WERI-Rb-1 (cell line): ENCODE measurements around the gene PLXNA2.

ENCODE experiments used
- DNase-seq: peaks from one replicate; pipeline ENCODE4 v3.0.0-alpha.2; 2020
- H3K27ac ChIP-seq: fragments of 250-450 bp; sonication (Bioruptor Pico); 2 replicates; pipeline ENCODE4 v1.5.1; 2020; ENCODE audit warnings: mild to moderate bottlenecking, moderate library complexity
- H3K27me3 ChIP-seq: fragments of 250-450 bp; sonication (Bioruptor Pico); 2 replicates; pipeline ENCODE4 v1.5.1; 2021; ENCODE audit warnings: mild to moderate bottlenecking, low read depth, moderate library complexity; ENCODE audit not compliant: insufficient read depth, severe bottlenecking
- H3K36me3 ChIP-seq: fragments of 250-450 bp; sonication (Bioruptor Pico); 2 replicates; pipeline ENCODE4 v1.5.1; 2020; ENCODE audit warnings: mild to moderate bottlenecking, moderate library complexity
- H3K4me3 ChIP-seq: 2 replicates; pipeline ENCODE4 v1.5.1; 2011; ENCODE audit warnings: low read depth, mild to moderate bottlenecking, control low read depth, low read length
- H3K9me3 ChIP-seq: fragments of 250-450 bp; sonication (Bioruptor Pico); 2 replicates; pipeline ENCODE4 v1.5.1; 2021; ENCODE audit warnings: mild to moderate bottlenecking, moderate library complexity; ENCODE audit not compliant: severe bottlenecking
- TF ChIP-seq, protein P1 (sequence below): IDR thresholded peaks from 2 replicates; pipeline ENCODE4 v1.5.1; 2011; ENCODE audit warnings: low read depth, mild to moderate bottlenecking, control low read depth, inconsistent platforms, low read length

Gene PLXNA2

DNA sequence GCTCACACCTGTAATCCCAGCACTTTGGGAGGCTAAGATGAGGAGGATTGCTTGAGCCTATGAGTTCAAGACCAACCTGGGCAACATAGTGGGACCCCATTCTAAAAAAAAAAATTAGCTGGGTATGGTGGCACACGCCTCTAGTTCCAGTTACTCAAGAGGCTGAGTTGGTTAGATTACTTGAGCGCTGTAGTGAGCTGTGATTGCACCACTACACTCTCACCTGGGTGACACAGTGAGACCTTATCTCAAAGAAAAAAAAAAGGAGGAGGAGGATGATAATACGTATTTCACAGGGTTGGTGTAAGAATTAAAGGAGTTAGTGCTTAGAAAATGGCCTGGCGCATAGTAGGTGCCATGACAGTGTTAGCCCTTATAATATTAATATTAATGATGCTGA lies 144.1 kb downstream of the PLXNA2 start:
- DNase-seq: no peak
- TF ChIP-seq, protein P1, sequence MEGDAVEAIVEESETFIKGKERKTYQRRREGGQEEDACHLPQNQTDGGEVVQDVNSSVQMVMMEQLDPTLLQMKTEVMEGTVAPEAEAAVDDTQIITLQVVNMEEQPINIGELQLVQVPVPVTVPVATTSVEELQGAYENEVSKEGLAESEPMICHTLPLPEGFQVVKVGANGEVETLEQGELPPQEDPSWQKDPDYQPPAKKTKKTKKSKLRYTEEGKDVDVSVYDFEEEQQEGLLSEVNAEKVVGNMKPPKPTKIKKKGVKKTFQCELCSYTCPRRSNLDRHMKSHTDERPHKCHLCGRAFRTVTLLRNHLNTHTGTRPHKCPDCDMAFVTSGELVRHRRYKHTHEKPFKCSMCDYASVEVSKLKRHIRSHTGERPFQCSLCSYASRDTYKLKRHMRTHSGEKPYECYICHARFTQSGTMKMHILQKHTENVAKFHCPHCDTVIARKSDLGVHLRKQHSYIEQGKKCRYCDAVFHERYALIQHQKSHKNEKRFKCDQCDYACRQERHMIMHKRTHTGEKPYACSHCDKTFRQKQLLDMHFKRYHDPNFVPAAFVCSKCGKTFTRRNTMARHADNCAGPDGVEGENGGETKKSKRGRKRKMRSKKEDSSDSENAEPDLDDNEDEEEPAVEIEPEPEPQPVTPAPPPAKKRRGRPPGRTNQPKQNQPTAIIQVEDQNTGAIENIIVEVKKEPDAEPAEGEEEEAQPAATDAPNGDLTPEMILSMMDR: no peak
- Histone ChIP-seq H3K36me3 (peaks cover 20% of the 10 kb centered on the region), H3K4me3 (no peak overlapping the region), H3K27ac (no peak overlapping the region), H3K9me3 (no peaks in the 10 kb centered on the region), H3K27me3 (no peaks in the 10 kb centered on the region)

GRCh38 chr1:208098773-208099172 lies 145.4 kb downstream of the PLXNA2 start:
- DNase-seq: peak; percentile 64
- TF ChIP-seq, protein P1: no peak
- peaks cover 32% of the 10 kb centered on the region for H3K36me3 ChIP-seq

DNA sequence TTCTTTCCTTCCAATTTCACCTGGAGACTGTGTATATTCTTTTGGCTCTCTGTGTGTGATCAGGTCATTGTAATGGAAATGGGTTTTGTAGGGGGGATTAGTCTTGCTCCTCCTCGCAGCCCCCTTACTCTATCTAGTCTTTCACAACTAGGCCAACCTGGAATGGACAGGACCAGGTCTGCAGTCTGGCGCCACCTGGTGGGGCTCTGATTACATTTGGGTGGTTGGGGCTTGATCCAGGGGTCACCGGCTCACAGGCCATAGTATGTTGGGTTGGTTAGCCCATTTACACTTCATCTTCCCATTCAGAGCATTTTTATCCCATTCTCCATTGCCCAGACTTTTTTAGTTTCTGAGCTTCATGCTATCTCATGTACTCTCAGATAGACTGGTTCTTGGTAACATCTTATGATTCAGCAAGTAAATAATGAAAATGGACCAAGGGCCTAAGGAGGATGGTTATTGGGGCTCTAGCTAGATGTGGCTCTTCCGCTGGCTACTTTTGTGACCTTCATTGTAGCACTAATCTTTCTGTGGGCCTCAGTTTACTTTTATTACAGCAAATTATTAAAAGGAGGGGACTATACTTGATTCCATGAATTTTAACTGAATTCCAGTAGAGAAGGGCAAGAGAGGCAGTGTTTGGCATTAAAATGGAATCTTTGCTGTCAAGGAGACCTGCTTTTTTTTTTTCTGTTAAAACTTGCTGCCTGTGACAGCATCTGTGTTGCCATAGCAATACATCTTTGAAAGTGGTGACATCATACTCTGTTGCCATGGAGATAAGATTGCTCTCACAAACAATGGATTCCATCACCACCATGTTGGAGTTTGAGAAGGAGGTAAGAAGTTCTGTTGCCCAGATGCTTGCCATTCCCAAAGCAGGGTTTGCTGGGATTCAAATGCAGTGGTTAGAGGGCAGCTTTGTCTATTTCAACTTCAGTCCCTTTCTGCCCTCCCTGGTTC lies 150.1 kb downstream of the PLXNA2 start:
- Histone ChIP-seq H3K9me3 (no peaks in the 10 kb centered on the region), H3K36me3 (peaks cover 58% of the 10 kb centered on the region), H3K4me3 (no peak overlapping the region), H3K27ac (no peak overlapping the region), H3K27me3 (no peaks in the 10 kb centered on the region)
- TF ChIP-seq, protein P1: peak; percentile 100
- DNase-seq: peak; percentile 97

More at GRCh38 chr1:208098773-208099172, 145.4 kb downstream of the PLXNA2 start:
- Histone ChIP-seq H3K27me3 (no peaks in the 10 kb centered on the region), H3K4me3 (0 out of 2 replicates have a peak overlapping the region, but pooled peaks have one; percentile 0), H3K9me3 (no peaks in the 10 kb centered on the region), H3K27ac (peak overlapping the region; percentile 49)

- Histone ChIP-seq H3K36me3 (peaks cover 58% of the 10 kb centered on the region), H3K9me3 (no peaks in the 10 kb centered on the region), H3K4me3 (no peak overlapping the region), H3K27ac (no peak overlapping the region), H3K27me3 (no peaks in the 10 kb centered on the region)
- DNase-seq: no peak
- TF ChIP-seq, protein P1: no peak
Observed at GRCh38 chr1:208093046-208093445, 151.1 kb downstream of the PLXNA2 start.

DNA sequence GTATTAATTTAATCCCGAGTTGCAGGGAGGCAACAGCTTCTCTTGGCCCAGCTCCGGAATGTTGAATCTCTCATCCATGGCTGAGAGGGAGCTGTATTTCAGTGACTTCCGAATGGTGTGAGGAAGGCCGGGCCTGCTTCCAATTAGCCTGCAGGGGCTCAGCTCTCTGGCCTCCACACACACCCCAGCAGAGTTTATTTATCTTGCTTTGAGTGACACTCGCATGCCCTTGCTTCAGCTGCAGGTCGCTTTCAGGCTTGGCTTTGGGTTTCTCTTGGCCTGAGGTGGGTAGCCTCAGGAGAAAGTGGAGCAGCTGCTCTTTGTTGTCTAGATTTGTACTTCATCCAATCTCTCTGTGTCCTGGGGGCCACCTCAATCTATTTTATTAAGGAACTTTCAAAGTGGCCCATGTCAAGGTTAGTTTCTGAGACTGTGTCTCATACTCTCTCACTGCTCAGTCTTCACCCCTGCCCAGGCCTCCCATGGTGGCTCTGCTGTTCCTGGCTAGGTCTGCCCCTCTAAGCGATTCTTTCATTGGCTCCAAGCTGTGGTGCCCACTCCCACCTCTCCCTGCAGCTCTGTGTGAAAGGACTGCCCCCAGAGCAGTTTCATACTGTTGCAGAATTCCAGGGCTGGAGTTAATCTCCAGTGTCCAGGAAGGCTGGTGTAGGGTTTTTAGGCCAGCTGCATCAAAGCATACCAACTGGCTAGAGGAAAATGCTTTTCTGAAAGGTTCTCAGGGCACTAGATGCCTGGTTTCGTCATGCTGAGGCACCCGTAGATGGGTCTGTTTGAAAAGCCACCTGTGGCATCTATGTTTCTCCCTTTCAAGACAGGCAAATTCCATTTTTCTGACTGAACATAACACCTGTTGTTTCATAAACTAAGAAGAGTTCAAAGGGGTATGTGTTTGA lies 153.5 kb downstream of the PLXNA2 start:
- H3K27me3 ChIP-seq: no peaks in the 10 kb centered on the region
- DNase-seq: no peak
- H3K36me3 ChIP-seq: peaks cover 49% of the 10 kb centered on the region
- no peak overlapping the region for H3K27ac ChIP-seq
- TF ChIP-seq, protein P1: no peak
- H3K4me3 ChIP-seq: no peak overlapping the region
- no peaks in the 10 kb centered on the region for H3K9me3 ChIP-seq
